ENCODE results near the gene LIPN. TPM values are rescaled to one million over a fixed set of nuclear protein-coding genes. Genes with fewer than 3 reads are reported as not detected.
A peak's percentile ranks its signal among the peaks of the same experiment; 100 is the strongest.

LIPN gene
- total and polyA plus RNA-seq, 7 experiments from 2014 or later: 0.34 to 5.1 TPM; not detected in 5

DNA sequence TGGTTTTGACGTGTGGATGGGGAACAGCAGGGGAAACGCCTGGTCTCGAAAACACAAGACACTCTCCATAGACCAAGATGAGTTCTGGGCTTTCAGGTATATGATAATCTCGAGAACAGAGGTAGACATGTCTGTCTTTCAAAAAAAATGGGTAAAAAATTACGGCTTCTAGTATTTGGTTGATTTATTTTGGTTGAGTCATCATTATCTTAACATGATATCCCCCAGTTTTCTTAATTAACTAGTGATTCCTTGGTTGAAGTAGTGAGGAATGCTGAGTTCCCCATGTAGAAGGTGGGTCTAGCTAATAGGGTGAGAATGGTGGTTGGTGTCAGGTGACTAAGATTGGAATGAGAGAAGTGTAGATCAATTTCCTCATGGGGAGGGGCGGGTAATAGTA is 53.4 kb downstream of the LIPN start:
- intact Hi-C loops (cut with micrococcal nuclease): loop anchor here in 1 of 2 donors (5.0 to 10.0 kb wide), 3 partner anchors 231 to 951 kb away; partner anchors contain the start of genes KLLN, PTEN and RNLS
- Histone ChIP-seq H3K27ac (ENCODE audit: low read depth, low read length) (no peak overlapping the region), H3K4me3 (ENCODE audit: low read length) (no peak overlapping the region), H3K4me1 (ENCODE audit: control insufficient read depth in 2 of 2, insufficient read depth in 2 of 2, low read length in 2 of 2) (peaks cover 0 to 14% of the 10 kb centered on the region in 2 donors), H3K27me3 (ENCODE audit: control insufficient read depth in 2 of 2, insufficient read depth in 2 of 2, low read length in 2 of 2) (no peaks in the 10 kb centered on the region), H3K9me3 (ENCODE audit: control insufficient read depth in 2 of 3, low read length in 3 of 3) (no peaks in the 10 kb centered on the region), H3K36me3 (ENCODE audit: control insufficient read depth in 2 of 3, insufficient read depth in 3 of 3, low read length in 3 of 3) (no peaks in the 10 kb centered on the region)
- H3K36me3 Mint-ChIP-seq: peaks cover 0 to 3% (median 0%) of the 10 kb centered on the region in 5 donors
- H3K27me3 Mint-ChIP-seq: peaks cover 0 to 30% (median 0%) of the 10 kb centered on the region in 5 donors
- H3K4me3 Mint-ChIP-seq: no peak overlapping the region
- peaks cover 22 to 53% (median 40%) of the 10 kb centered on the region in 7 donors for H3K4me1 Mint-ChIP-seq
- ChIA-PET CTCF (interaction anchor here (0.7 to 0.8 kb wide), 2 partner anchors 21 to 672 kb away, joined by 4 to 5 read pairs; no protein-coding TSS in a partner anchor), POLR2A (no interaction called here)
- no peak for ATAC-seq
- peak overlapping the region in 5 of 9 donors; percentile 7 to 77 (median 71) for H3K27ac Mint-ChIP-seq
- no peak for DNase-seq
- H3K9me3 Mint-ChIP-seq: no peaks in the 10 kb centered on the region

- peaks cover 0 to 11% (median 0%) of the 10 kb centered on the region in 5 donors for H3K36me3 Mint-ChIP-seq
- H3K4me1 ChIP-seq (ENCODE audit: control insufficient read depth in 2 of 2, insufficient read depth in 2 of 2, low read length in 2 of 2): peaks cover 9 to 32% of the 10 kb centered on the region in 2 donors
- no peaks in the 10 kb centered on the region for H3K27me3 ChIP-seq (ENCODE audit: control insufficient read depth in 2 of 2, insufficient read depth in 2 of 2, low read length in 2 of 2)
- H3K4me3 ChIP-seq (ENCODE audit: low read length): no peak overlapping the region
- POLR2A ChIA-PET: no interaction called here
- peaks cover 0 to 7% (median 2%) of the 10 kb centered on the region in 11 donors for H3K9me3 Mint-ChIP-seq
- CTCF ChIA-PET: interaction anchor here (0.8 kb wide), 1 partner anchor 9 kb away, joined by 4 read pairs; no protein-coding TSS in a partner anchor
- H3K36me3 ChIP-seq (ENCODE audit: control insufficient read depth in 2 of 3, insufficient read depth in 3 of 3, low read length in 3 of 3): no peaks in the 10 kb centered on the region
- intact Hi-C loops (cut with micrococcal nuclease): loop anchor here in 1 of 2 donors (10.0 kb wide), 1 partner anchor 434 kb away; no protein-coding TSS in a partner anchor
- peaks cover 0 to 12% (median 0%) of the 10 kb centered on the region in 5 donors for H3K27me3 Mint-ChIP-seq
- peaks cover 19 to 68% (median 51%) of the 10 kb centered on the region in 7 donors for H3K4me1 Mint-ChIP-seq
- DNase-seq: no peak
- ATAC-seq: no peak
- no peaks in the 10 kb centered on the region for H3K9me3 ChIP-seq (ENCODE audit: control insufficient read depth in 2 of 3, low read length in 3 of 3)
- no peak overlapping the region for H3K27ac ChIP-seq (ENCODE audit: low read depth, low read length)
- H3K27ac Mint-ChIP-seq: peak overlapping the region in 3 of 9 donors; percentile 1 to 69 (median 46)
- no peak overlapping the region for H3K4me3 Mint-ChIP-seq
Observed at GRCh38 chr10:88819290-88819689, 59.5 kb downstream of the LIPN start.

DNA sequence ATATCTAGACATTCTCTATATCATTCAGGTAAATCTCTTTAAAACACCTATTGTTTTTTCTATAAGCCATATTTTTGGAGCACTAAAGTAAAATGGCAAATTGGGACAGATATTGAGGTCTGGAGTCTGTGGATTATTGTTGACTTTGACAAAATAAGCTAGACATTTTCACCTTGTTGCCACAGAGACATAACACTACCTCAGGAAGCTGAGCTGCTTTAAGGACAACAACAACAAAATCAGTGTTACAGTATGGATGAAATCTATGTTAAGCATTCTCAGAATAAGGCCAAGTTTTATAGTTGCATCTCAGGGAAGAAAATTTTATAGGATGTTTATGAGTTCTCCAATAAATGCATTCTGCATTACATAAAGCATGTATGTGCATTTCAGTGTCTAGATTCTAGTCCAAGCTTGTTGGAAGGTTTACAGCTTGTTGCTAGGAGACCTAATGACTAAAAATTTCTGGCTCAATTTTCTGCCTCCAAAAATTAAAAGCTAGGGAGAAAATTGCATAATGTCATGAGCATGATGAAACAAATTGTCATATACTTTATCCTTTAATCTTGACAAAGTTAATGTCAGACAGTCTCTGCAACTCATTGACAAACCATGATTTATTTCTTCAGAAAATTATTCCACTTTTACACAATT is 61.1 kb downstream of the LIPN start:
- H3K36me3 Mint-ChIP-seq: peaks cover 0 to 11% (median 0%) of the 10 kb centered on the region in 5 donors
- DNase-seq: peak in 1 of 9 donors; percentile 13
- no peaks in the 10 kb centered on the region for H3K27me3 ChIP-seq (ENCODE audit: control insufficient read depth in 2 of 2, insufficient read depth in 2 of 2, low read length in 2 of 2)
- no peaks in the 10 kb centered on the region for H3K9me3 ChIP-seq (ENCODE audit: control insufficient read depth in 2 of 3, low read length in 3 of 3)
- H3K27ac ChIP-seq (ENCODE audit: low read depth, low read length): no peak overlapping the region
- intact Hi-C loops (cut with micrococcal nuclease): loop anchor here in 1 of 2 donors (10.0 kb wide), 1 partner anchor 264 kb away; no protein-coding TSS in a partner anchor
- H3K4me3 ChIP-seq (ENCODE audit: low read length): no peak overlapping the region
- H3K27ac Mint-ChIP-seq: peak overlapping the region in 4 of 9 donors; percentile 19 to 86 (median 44)
- no peaks in the 10 kb centered on the region for H3K36me3 ChIP-seq (ENCODE audit: control insufficient read depth in 2 of 3, insufficient read depth in 3 of 3, low read length in 3 of 3)
- peak overlapping the region in 2 of 10 donors; percentile 13 to 16 for H3K4me3 Mint-ChIP-seq
- POLR2A ChIA-PET: interaction anchor here (0.7 to 2.1 kb wide), 6 partner anchors 11 to 433 kb away, joined by 3 to 7 read pairs (median 4); partner anchors contain the start of gene STAMBPL1
- peaks cover 0 to 4% (median 0%) of the 10 kb centered on the region in 5 donors for H3K27me3 Mint-ChIP-seq
- ATAC-seq: no peak
- peaks cover 0 to 7% (median 2%) of the 10 kb centered on the region in 11 donors for H3K9me3 Mint-ChIP-seq
- H3K4me1 Mint-ChIP-seq: peaks cover 20 to 66% (median 51%) of the 10 kb centered on the region in 7 donors
- CTCF ChIA-PET: interaction anchor here (1.7 to 7.5 kb wide), 3 partner anchors 11 to 60 kb away, joined by 3 to 37 read pairs (median 31); no protein-coding TSS in a partner anchor
- H3K4me1 ChIP-seq (ENCODE audit: control insufficient read depth in 2 of 2, insufficient read depth in 2 of 2, low read length in 2 of 2): peaks cover 24 to 34% of the 10 kb centered on the region in 2 donors

DNA sequence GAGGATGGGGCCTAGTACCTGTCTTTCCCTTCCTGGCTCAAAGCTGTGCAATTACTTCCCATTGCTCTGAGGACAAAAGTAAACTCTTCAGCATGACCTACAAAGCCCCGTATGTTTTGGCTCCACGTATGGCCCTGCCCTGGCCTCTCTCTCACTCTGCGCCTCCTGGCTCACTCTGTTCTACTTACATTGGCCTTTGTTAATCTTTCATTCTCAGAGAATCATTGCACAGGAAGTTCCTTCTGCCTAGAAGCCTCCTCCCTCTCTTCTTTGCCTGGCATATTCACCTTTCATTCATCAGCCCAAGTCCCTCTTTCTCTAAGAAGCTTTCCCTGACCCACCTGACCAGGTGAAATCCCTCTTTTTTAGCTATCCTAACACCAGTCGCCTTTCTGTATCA is 66.6 kb downstream of the LIPN start:
- Histone ChIP-seq H3K36me3 (ENCODE audit: control insufficient read depth in 2 of 3, insufficient read depth in 3 of 3, low read length in 3 of 3) (no peaks in the 10 kb centered on the region), H3K4me3 (ENCODE audit: low read length) (peak overlapping the region; percentile 3)
- no peaks in the 10 kb centered on the region for H3K27me3 Mint-ChIP-seq

DNA sequence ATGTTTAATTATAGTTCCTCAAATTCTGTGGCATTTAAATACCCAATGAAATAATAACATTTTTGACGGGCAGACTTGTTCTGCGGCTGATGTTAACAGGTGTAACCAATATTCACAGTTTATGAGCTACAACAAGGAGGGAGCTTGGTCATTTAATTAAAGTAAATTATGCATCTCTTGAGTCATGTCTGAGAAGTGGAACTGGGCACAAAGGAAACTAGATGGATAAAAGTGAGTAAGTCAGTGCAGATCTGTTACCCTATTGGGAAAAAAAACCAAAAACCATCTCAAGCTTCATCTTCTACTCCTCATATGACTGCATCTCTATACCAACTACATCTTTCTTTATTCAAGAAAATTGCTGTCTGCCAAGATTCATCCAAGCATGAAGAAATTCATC is 67.9 kb downstream of the LIPN start:
- no peaks in the 10 kb centered on the region for H3K9me3 ChIP-seq (ENCODE audit: control insufficient read depth in 2 of 3, low read length in 3 of 3)
- ATAC-seq (no peak), DNase-seq (no peak)
- ChIA-PET POLR2A (interaction anchor here (0.7 to 1.4 kb wide), 4 partner anchors 10 to 884 kb away, joined by 3 to 6 read pairs (median 3); partner anchors contain the start of gene STAMBPL1), CTCF (interaction anchor here (0.7 to 7.5 kb wide), 4 partner anchors 18 to 885 kb away, joined by 3 to 31 read pairs (median 10); partner anchors contain the start of gene STAMBPL1)
- H3K4me1 ChIP-seq (ENCODE audit: control insufficient read depth in 2 of 2, insufficient read depth in 2 of 2, low read length in 2 of 2): peaks cover 40 to 62% of the 10 kb centered on the region in 2 donors
- peaks cover 0 to 9% (median 2%) of the 10 kb centered on the region in 11 donors for H3K9me3 Mint-ChIP-seq
- H3K36me3 ChIP-seq (ENCODE audit: control insufficient read depth in 2 of 3, insufficient read depth in 3 of 3, low read length in 3 of 3): no peaks in the 10 kb centered on the region
- H3K4me3 Mint-ChIP-seq: peak overlapping the region in 2 of 10 donors; percentile 1 to 82
- peaks cover 0 to 25% (median 3%) of the 10 kb centered on the region in 5 donors for H3K36me3 Mint-ChIP-seq
- no peaks in the 10 kb centered on the region for H3K27me3 Mint-ChIP-seq
- no peak overlapping the region for H3K4me3 ChIP-seq (ENCODE audit: low read length)
- no peak overlapping the region for H3K27ac ChIP-seq (ENCODE audit: low read depth, low read length)
- H3K27ac Mint-ChIP-seq: peak overlapping the region in 3 of 9 donors; percentile 6 to 98 (median 93)
- intact Hi-C loops (cut with micrococcal nuclease): loop anchor here (5.0 to 10.0 kb wide), 4 partner anchors 165 to 965 kb away; partner anchors contain the start of genes FAS (in 1 of the 2), KLLN (in 1 of the 2), PTEN (in 1 of the 2) and RNLS (in 1 of the 2)
- H3K4me1 Mint-ChIP-seq: peaks cover 32 to 79% (median 73%) of the 10 kb centered on the region in 7 donors
- H3K27me3 ChIP-seq (ENCODE audit: control insufficient read depth in 2 of 2, insufficient read depth in 2 of 2, low read length in 2 of 2): no peaks in the 10 kb centered on the region

More for the DNA sequence above, 66.6 kb downstream of the LIPN start:
- ChIA-PET CTCF (interaction anchor here (0.6 to 7.5 kb wide), 6 partner anchors 9 to 203 kb away, joined by 3 to 37 read pairs (median 10); partner anchors contain the start of gene STAMBPL1), POLR2A (interaction anchor here (0.6 to 1.8 kb wide), 5 partner anchors 8 to 55 kb away, joined by 3 to 7 read pairs (median 3); partner anchors contain the start of gene STAMBPL1)
- peak overlapping the region; percentile 40 for H3K27ac ChIP-seq (ENCODE audit: low read depth, low read length)
- no peaks in the 10 kb centered on the region for H3K27me3 ChIP-seq (ENCODE audit: control insufficient read depth in 2 of 2, insufficient read depth in 2 of 2, low read length in 2 of 2)
- peaks cover 34 to 76% (median 67%) of the 10 kb centered on the region in 7 donors for H3K4me1 Mint-ChIP-seq
- H3K9me3 Mint-ChIP-seq: peaks cover 0 to 9% (median 2%) of the 10 kb centered on the region in 11 donors
- DNase-seq (peak in 2 of 9 donors; percentile 18 to 29), ATAC-seq (no peak)
- H3K27ac Mint-ChIP-seq: peak overlapping the region; percentile 67 to 99 (median 93)
- H3K4me1 ChIP-seq (ENCODE audit: control insufficient read depth in 2 of 2, insufficient read depth in 2 of 2, low read length in 2 of 2): peaks cover 38 to 51% of the 10 kb centered on the region in 2 donors
- no peaks in the 10 kb centered on the region for H3K9me3 ChIP-seq (ENCODE audit: control insufficient read depth in 2 of 3, low read length in 3 of 3)
- peaks cover 0 to 24% (median 3%) of the 10 kb centered on the region in 5 donors for H3K36me3 Mint-ChIP-seq
- peak overlapping the region; percentile 44 to 82 (median 67) for H3K4me3 Mint-ChIP-seq
- intact Hi-C loops (cut with micrococcal nuclease): loop anchor here (5.0 to 10.0 kb wide), 4 partner anchors 166 to 964 kb away; partner anchors contain the start of genes FAS (in 1 of the 2), KLLN (in 1 of the 2), PTEN (in 1 of the 2) and RNLS (in 1 of the 2)

DNA sequence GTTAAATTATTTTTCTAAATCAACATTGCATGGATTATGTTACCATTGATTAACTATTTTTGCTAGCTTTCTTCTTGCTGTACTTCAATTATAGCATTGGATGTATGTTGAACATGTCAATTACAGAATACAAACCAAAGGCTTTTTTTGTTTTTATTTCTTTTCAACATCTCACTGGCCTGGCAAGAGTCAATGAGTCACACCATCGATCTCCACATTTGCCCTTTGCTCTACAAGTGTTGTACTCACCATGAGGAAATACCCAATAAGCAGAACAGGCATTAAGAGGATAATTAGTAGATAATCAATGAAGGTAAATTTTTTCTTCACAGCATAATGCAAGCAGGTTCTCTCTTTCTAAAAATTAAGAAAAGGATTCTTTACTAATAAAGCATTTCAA is 68.5 kb downstream of the LIPN start:
- Histone ChIP-seq H3K27me3 (ENCODE audit: control insufficient read depth in 2 of 2, insufficient read depth in 2 of 2, low read length in 2 of 2) (no peaks in the 10 kb centered on the region), H3K36me3 (ENCODE audit: control insufficient read depth in 2 of 3, insufficient read depth in 3 of 3, low read length in 3 of 3) (no peaks in the 10 kb centered on the region), H3K4me1 (ENCODE audit: control insufficient read depth in 2 of 2, insufficient read depth in 2 of 2, low read length in 2 of 2) (peaks cover 40 to 68% of the 10 kb centered on the region in 2 donors), H3K9me3 (ENCODE audit: control insufficient read depth in 2 of 3, low read length in 3 of 3) (no peaks in the 10 kb centered on the region), H3K4me3 (ENCODE audit: low read length) (no peak overlapping the region), H3K27ac (ENCODE audit: low read depth, low read length) (no peak overlapping the region)
- ATAC-seq (no peak), DNase-seq (no peak)
- ChIA-PET CTCF (interaction anchor here (0.7 to 0.9 kb wide), 2 partner anchors 18 to 884 kb away, joined by 3 to 4 read pairs; no protein-coding TSS in a partner anchor), POLR2A (interaction anchor here (0.7 to 1.4 kb wide), 2 partner anchors 51 to 883 kb away, joined by 3 to 6 read pairs; partner anchors contain the start of gene STAMBPL1)
- peak overlapping the region in 2 of 9 donors; percentile 49 to 98 for H3K27ac Mint-ChIP-seq
- H3K27me3 Mint-ChIP-seq: no peaks in the 10 kb centered on the region
- peaks cover 32 to 80% (median 73%) of the 10 kb centered on the region in 7 donors for H3K4me1 Mint-ChIP-seq
- peaks cover 0 to 26% (median 3%) of the 10 kb centered on the region in 5 donors for H3K36me3 Mint-ChIP-seq
- no peak overlapping the region for H3K4me3 Mint-ChIP-seq
- intact Hi-C loops (cut with micrococcal nuclease): loop anchor here (5.0 to 10.0 kb wide), 4 partner anchors 164 to 966 kb away; partner anchors contain the start of genes FAS (in 1 of the 2), KLLN (in 1 of the 2), PTEN (in 1 of the 2) and RNLS (in 1 of the 2)
- peaks cover 0 to 9% (median 2%) of the 10 kb centered on the region in 11 donors for H3K9me3 Mint-ChIP-seq
